Esophagus muscularis mucosa (tissue), 4 donors: ENCODE measurements around the gene RBP7. TPM values are rescaled to one million over a fixed set of nuclear protein-coding genes. Genes with fewer than 3 reads are reported as not detected.
"Not testable (repeated sequence)": the region's sequence is repeated elsewhere in the genome, so short reads cannot be mapped to it uniquely, and the experiment has no call there.

ENCODE experiments used
- DNase-seq: peaks from one replicate; pipeline ENCODE4 v3.0.0-alpha.2; 2017; ENCODE audit errors: extremely low spot score
- H3K27ac ChIP-seq, 4 donors: fragments of 200-600 bp; sonication (generic); replicated peaks in 1 of 4; 1 replicate in 3 of 4; 2 replicates in 1 of 4; pipeline ENCODE4 v1.5.1; 2016 to 2019; ENCODE audit warnings: mild to moderate bottlenecking in 1 of 4
- H3K27me3 ChIP-seq, 4 donors: fragments of 200-600 bp; sonication (generic); one replicate each; pipeline versions ENCODE4 v1.5.1 to v1.6.0; 2016 to 2019
- H3K36me3 ChIP-seq, 4 donors: fragments of 200-600 bp; sonication (generic); one replicate each; pipeline ENCODE4 v1.5.1; 2016 to 2019
- H3K4me1 ChIP-seq, 4 donors: fragments of 200-600 bp; sonication (generic); one replicate each; pipeline ENCODE4 v1.5.1; 2016 to 2019
- H3K4me3 ChIP-seq, 4 donors: fragments of 200-600 bp; sonication (generic); 1 replicate in 2 of 4; 2 replicates in 2 of 4; pipeline ENCODE4 v1.5.1; 2016 to 2019; ENCODE audit warnings: mild to moderate bottlenecking in 4 of 4, moderate library complexity in 1 of 4
- H3K9me3 ChIP-seq, 4 donors: fragments of 200-600 bp; sonication (generic); 1 replicate in 3 of 4; 2 replicates in 1 of 4; pipeline ENCODE4 v1.5.1; 2016 to 2019
- CTCF ChIP-seq, 3 experiments: fragments of 200-600 bp in 2 of 3; fragments of 450-650 bp in 1 of 3; sonication (generic) in 2 of 3; IDR thresholded peaks; one replicate each; pipeline ENCODE4 v1.5.1; 2017 to 2019; ENCODE audit warnings: antibody characterized with exemption in 3 of 3, mild to moderate bottlenecking in 2 of 3, moderate library complexity in 1 of 3
- EP300 ChIP-seq: sonication (generic); formaldehyde crosslinking; IDR thresholded peaks from one replicate; pipeline ENCODE4 v1.6.1; 2017; ENCODE audit warnings: antibody characterized with exemption
- POLR2A ChIP-seq: fragments of 450-650 bp; IDR thresholded peaks from one replicate; pipeline ENCODE4 v1.6.1; 2017; ENCODE audit warnings: antibody characterized with exemption, moderate library complexity, mild to moderate bottlenecking, low read depth
- POLR2AphosphoS5 ChIP-seq, 2 donors: sonication (generic); formaldehyde crosslinking; IDR thresholded peaks; one replicate each; pipeline ENCODE4 v1.6.1; 2017; ENCODE audit warnings: antibody characterized with exemption in 2 of 2
- WGBS: methylation state at CpG from one replicate; pipeline ENCODE4 v1.1.5; 2018; 5-methylcytosine and 5-hydroxymethylcytosine counted together
- intact Hi-C: fragments of 100-400 bp; cut with DNase I; formaldehyde crosslinking; loops from one replicate; pipeline ENCODE4 v1.15.1; 2023
- total RNA-seq, 4 donors: library from RNA; depleted of rRNA; stranded (reverse); fragments of >200 nt; gene quantifications; one replicate each; pipeline versions ENCODE4 v1.1.0 to v1.2.1, GENCODE V29; 2016

The RBP7 gene
- total RNA-seq, 4 donors from 2014 or later: 5.4 to 30.2 (median 18.1) TPM

GRCh38 chr1:9993561-9994075 is 3.4 kb upstream of the RBP7 start:
- Histone ChIP-seq H3K9me3 (no peaks in the 10 kb centered on the region), H3K4me1 (peaks cover 12 to 30% (median 28%) of the 10 kb centered on the region in 4 donors), H3K4me3 (no peak overlapping the region), H3K27ac (peak overlapping the region; percentile 28 to 51 (median 40)), H3K27me3 (peaks cover 0 to 18% (median 8%) of the 10 kb centered on the region in 4 donors), H3K36me3 (no peaks in the 10 kb centered on the region)
- TF ChIP-seq EP300 (no peak), POLR2A (no peak), POLR2AphosphoS5 (IDR thresholded peaks at IDR 0.05) (no peak), CTCF (IDR thresholded peaks at IDR 0.05) (no peak)
- intact Hi-C loops: no loop called here
- DNase-seq: no peak
- 89% methylated on average over 7 of the region's 7 CpGs for WGBS

GRCh38 chr1:10001016-10001665 is 4.1 kb downstream of the RBP7 start:
- 87% methylated on average over 8 of the region's 8 CpGs for WGBS
- DNase-seq: no peak
- no peak for TF ChIP-seq EP300
- TF ChIP-seq POLR2AphosphoS5 (IDR thresholded peaks at IDR 0.05): no peak
- TF ChIP-seq CTCF (IDR thresholded peaks at IDR 0.05): no peak
- no peak for TF ChIP-seq POLR2A
- Histone ChIP-seq H3K4me1 (peaks cover 0 to 23% (median 14%) of the 10 kb centered on the region in 4 donors), H3K36me3 (peaks cover 0 to 4% (median 0%) of the 10 kb centered on the region in 4 donors), H3K4me3 (no peak overlapping the region), H3K27ac (no peak overlapping the region), H3K9me3 (no peaks in the 10 kb centered on the region), H3K27me3 (peaks cover 0 to 25% (median 8%) of the 10 kb centered on the region in 4 donors)
- intact Hi-C loops: no loop called here

GRCh38 chr1:10005248-10005647 is 8.2 kb downstream of the RBP7 start:
- H3K36me3 ChIP-seq: peaks cover 0 to 19% (median 4%) of the 10 kb centered on the region in 4 donors
- H3K9me3 ChIP-seq, H3K27ac ChIP-seq, H3K4me1 ChIP-seq, intact Hi-C loops, H3K4me3 ChIP-seq, DNase-seq, H3K27me3 ChIP-seq: not testable (repeated sequence)
- 96% methylated on average over 8 of the region's 8 CpGs for WGBS

- H3K4me1 ChIP-seq: peaks cover 0 to 4% (median 0%) of the 10 kb centered on the region in 4 donors
- intact Hi-C loops: no loop called here
- no peak overlapping the region for H3K27ac ChIP-seq
- no peak for DNase-seq
- no peaks in the 10 kb centered on the region for H3K27me3 ChIP-seq
- H3K36me3 ChIP-seq: peaks cover 0 to 32% (median 6%) of the 10 kb centered on the region in 4 donors
- TF ChIP-seq POLR2A (no peak), POLR2AphosphoS5 (IDR thresholded peaks at IDR 0.05) (no peak), EP300 (no peak), CTCF (IDR thresholded peaks at IDR 0.05) (no peak)
- no peak overlapping the region for H3K4me3 ChIP-seq
- 56% methylated on average over 4 of the region's 4 CpGs for WGBS
- no peaks in the 10 kb centered on the region for H3K9me3 ChIP-seq
These were observed 10.1 kb downstream of the RBP7 start for GRCh38 chr1:10007169-10007568.

- peaks cover 0 to 28% (median 3%) of the 10 kb centered on the region in 4 donors for H3K36me3 ChIP-seq
- H3K9me3 ChIP-seq: no peaks in the 10 kb centered on the region
- H3K27me3 ChIP-seq: no peaks in the 10 kb centered on the region
- no peak for DNase-seq
- no peak overlapping the region for H3K27ac ChIP-seq
- TF ChIP-seq EP300 (no peak), POLR2AphosphoS5 (IDR thresholded peaks at IDR 0.05) (no peak), CTCF (IDR thresholded peaks at IDR 0.05) (no peak), POLR2A (no peak)
- 89% methylated on average over 5 of the region's 5 CpGs for WGBS
- intact Hi-C loops: no loop called here
- peaks cover 0 to 12% (median 9%) of the 10 kb centered on the region in 4 donors for H3K4me1 ChIP-seq
- no peak overlapping the region for H3K4me3 ChIP-seq
These were observed 17.0 kb downstream of the RBP7 start for GRCh38 chr1:10014016-10014415.
